Measurements from ENCODE around the gene KHK.
"Not testable (repeated sequence)": the region's sequence is repeated elsewhere in the genome, so short reads cannot be mapped to it uniquely, and the experiment has no call there.

The KHK gene

GRCh38 chr2:27110603-27111352, 24.2 kb downstream of the KHK start:
- not testable (repeated sequence) for H3K27me3 ChIP-seq (ENCODE audit: control insufficient read depth in 5 of 5, insufficient read depth in 4 of 5, low read length in 5 of 5); H3K27ac ChIP-seq (ENCODE audit: low read depth, low read length); H3K9ac ChIP-seq (ENCODE audit: low read length in 5 of 5); H3K9me3 ChIP-seq (ENCODE audit: control insufficient read depth in 5 of 5, low read length in 5 of 5); H3K4me3 ChIP-seq (ENCODE audit: low read depth in 1 of 5, low read length in 5 of 5); H3K36me3 ChIP-seq (ENCODE audit: control insufficient read depth in 5 of 5, insufficient read depth in 5 of 5, low read length in 5 of 5); H3K4me1 ChIP-seq (ENCODE audit: control insufficient read depth in 5 of 5, insufficient read depth in 5 of 5, low read length in 5 of 5)

- not testable (repeated sequence) for H3K36me3 ChIP-seq (ENCODE audit: control insufficient read depth in 5 of 5, insufficient read depth in 5 of 5, low read length in 5 of 5); H3K27me3 ChIP-seq (ENCODE audit: control insufficient read depth in 5 of 5, insufficient read depth in 4 of 5, low read length in 5 of 5); H3K27ac ChIP-seq (ENCODE audit: low read depth, low read length); H3K4me1 ChIP-seq (ENCODE audit: control insufficient read depth in 5 of 5, insufficient read depth in 5 of 5, low read length in 5 of 5); H3K4me3 ChIP-seq (ENCODE audit: low read depth in 1 of 5, low read length in 5 of 5); H3K9ac ChIP-seq (ENCODE audit: low read length in 5 of 5); H3K9me3 ChIP-seq (ENCODE audit: control insufficient read depth in 5 of 5, low read length in 5 of 5)
Measured at GRCh38 chr2:27111392-27112078, 25.0 kb downstream of the KHK start.

GRCh38 chr2:27115519-27115918, 28.9 kb downstream of the KHK start:
- Histone ChIP-seq H3K9me3 (ENCODE audit: control insufficient read depth in 5 of 5, low read length in 5 of 5) (no peaks in the 10 kb centered on the region), H3K9ac (ENCODE audit: low read length in 5 of 5) (no peak overlapping the region), H3K27me3 (ENCODE audit: control insufficient read depth in 5 of 5, insufficient read depth in 4 of 5, low read length in 5 of 5) (peaks cover 0 to 16% (median 9%) of the 10 kb centered on the region in 5 donors), H3K4me1 (ENCODE audit: control insufficient read depth in 5 of 5, insufficient read depth in 5 of 5, low read length in 5 of 5) (peaks cover 2 to 15% (median 13%) of the 10 kb centered on the region in 5 donors), H3K4me3 (ENCODE audit: low read depth in 1 of 5, low read length in 5 of 5) (no peak overlapping the region), H3K27ac (ENCODE audit: low read depth, low read length) (no peak overlapping the region), H3K36me3 (ENCODE audit: control insufficient read depth in 5 of 5, insufficient read depth in 5 of 5, low read length in 5 of 5) (no peaks in the 10 kb centered on the region)

- peaks cover 0 to 16% (median 9%) of the 10 kb centered on the region in 5 donors for H3K27me3 ChIP-seq (ENCODE audit: control insufficient read depth in 5 of 5, insufficient read depth in 4 of 5, low read length in 5 of 5)
- H3K9me3 ChIP-seq (ENCODE audit: control insufficient read depth in 5 of 5, low read length in 5 of 5), result no peaks in the 10 kb centered on the region
- peaks cover 2 to 19% (median 17%) of the 10 kb centered on the region in 5 donors for H3K4me1 ChIP-seq (ENCODE audit: control insufficient read depth in 5 of 5, insufficient read depth in 5 of 5, low read length in 5 of 5)
- H3K9ac ChIP-seq (ENCODE audit: low read length in 5 of 5), result peak overlapping the region in 2 of 5 donors; percentile 11 to 44
- H3K36me3 ChIP-seq (ENCODE audit: control insufficient read depth in 5 of 5, insufficient read depth in 5 of 5, low read length in 5 of 5), result no peaks in the 10 kb centered on the region
- no peak overlapping the region for H3K27ac ChIP-seq (ENCODE audit: low read depth, low read length)
- H3K4me3 ChIP-seq (ENCODE audit: low read depth in 1 of 5, low read length in 5 of 5), result peak overlapping the region in 4 of 5 donors; percentile 58 to 72 (median 62)
Measured at GRCh38 chr2:27117995-27118524, 31.5 kb downstream of the KHK start.

- H3K4me1 ChIP-seq (ENCODE audit: control insufficient read depth in 5 of 5, insufficient read depth in 5 of 5, low read length in 5 of 5), result peaks cover 4 to 25% (median 24%) of the 10 kb centered on the region in 5 donors
- no peaks in the 10 kb centered on the region for H3K9me3 ChIP-seq (ENCODE audit: control insufficient read depth in 5 of 5, low read length in 5 of 5)
- peak within 1 kb of the TSS in 2 of 5 donors; percentile 11 to 44 for H3K9ac ChIP-seq (ENCODE audit: low read length in 5 of 5)
- no peak within 1 kb of the TSS for H3K27ac ChIP-seq (ENCODE audit: low read depth, low read length)
- H3K4me3 ChIP-seq (ENCODE audit: low read depth in 1 of 5, low read length in 5 of 5), result peak within 1 kb of the TSS; percentile 58 to 72 (median 62)
- no peaks in the 10 kb centered on the region for H3K36me3 ChIP-seq (ENCODE audit: control insufficient read depth in 5 of 5, insufficient read depth in 5 of 5, low read length in 5 of 5)
- peaks cover 0 to 16% (median 9%) of the 10 kb centered on the region in 5 donors for H3K27me3 ChIP-seq (ENCODE audit: control insufficient read depth in 5 of 5, insufficient read depth in 4 of 5, low read length in 5 of 5)
Measured at GRCh38 chr2:27118525-27119329, 32.2 kb downstream of the KHK start, which contains the start of gene CGREF1. TSS of gene CGREF1 (minus strand) at chr2:27119128. CDS start at chr2:27104366, 14,762 bp downstream.

GRCh38 chr2:27119330-27119670, 32.7 kb downstream of the KHK start:
- Histone ChIP-seq H3K4me1 (ENCODE audit: control insufficient read depth in 5 of 5, insufficient read depth in 5 of 5, low read length in 5 of 5) (peaks cover 4 to 31% (median 29%) of the 10 kb centered on the region in 5 donors), H3K27me3 (ENCODE audit: control insufficient read depth in 5 of 5, insufficient read depth in 4 of 5, low read length in 5 of 5) (peaks cover 0 to 16% (median 9%) of the 10 kb centered on the region in 5 donors), H3K4me3 (ENCODE audit: low read depth in 1 of 5, low read length in 5 of 5) (peak overlapping the region; percentile 58 to 72 (median 62))
- H3K9me3 ChIP-seq (ENCODE audit: control insufficient read depth in 5 of 5, low read length in 5 of 5); H3K27ac ChIP-seq (ENCODE audit: low read depth, low read length); H3K36me3 ChIP-seq (ENCODE audit: control insufficient read depth in 5 of 5, insufficient read depth in 5 of 5, low read length in 5 of 5); H3K9ac ChIP-seq (ENCODE audit: low read length in 5 of 5): not testable (repeated sequence)

- Histone ChIP-seq H3K4me3 (ENCODE audit: low read depth in 1 of 5, low read length in 5 of 5) (no peak overlapping the region), H3K9me3 (ENCODE audit: control insufficient read depth in 5 of 5, low read length in 5 of 5) (no peaks in the 10 kb centered on the region), H3K27me3 (ENCODE audit: control insufficient read depth in 5 of 5, insufficient read depth in 4 of 5, low read length in 5 of 5) (peaks cover 0 to 16% (median 9%) of the 10 kb centered on the region in 5 donors), H3K27ac (ENCODE audit: low read depth, low read length) (no peak overlapping the region), H3K4me1 (ENCODE audit: control insufficient read depth in 5 of 5, insufficient read depth in 5 of 5, low read length in 5 of 5) (peaks cover 6 to 39% (median 36%) of the 10 kb centered on the region in 5 donors), H3K36me3 (ENCODE audit: control insufficient read depth in 5 of 5, insufficient read depth in 5 of 5, low read length in 5 of 5) (no peaks in the 10 kb centered on the region), H3K9ac (ENCODE audit: low read length in 5 of 5) (no peak overlapping the region)
Measured at GRCh38 chr2:27121906-27122305, 35.3 kb downstream of the KHK start.

GRCh38 chr2:27122791-27123190, 36.2 kb downstream of the KHK start:
- Histone ChIP-seq H3K4me1 (ENCODE audit: control insufficient read depth in 5 of 5, insufficient read depth in 5 of 5, low read length in 5 of 5) (peaks cover 6 to 38% (median 36%) of the 10 kb centered on the region in 5 donors), H3K9ac (ENCODE audit: low read length in 5 of 5) (peak overlapping the region in 1 of 5 donors; percentile 67), H3K27me3 (ENCODE audit: control insufficient read depth in 5 of 5, insufficient read depth in 4 of 5, low read length in 5 of 5) (peaks cover 0 to 13% (median 9%) of the 10 kb centered on the region in 5 donors), H3K36me3 (ENCODE audit: control insufficient read depth in 5 of 5, insufficient read depth in 5 of 5, low read length in 5 of 5) (no peaks in the 10 kb centered on the region), H3K27ac (ENCODE audit: low read depth, low read length) (no peak overlapping the region), H3K9me3 (ENCODE audit: control insufficient read depth in 5 of 5, low read length in 5 of 5) (no peaks in the 10 kb centered on the region), H3K4me3 (ENCODE audit: low read depth in 1 of 5, low read length in 5 of 5) (peak overlapping the region; percentile 75 to 93 (median 81))

GRCh38 chr2:27123302-27124150, 37.0 kb downstream of the KHK start, which contains the start of gene ABHD1:
TSS of gene ABHD1 (plus strand) at chr2:27123815. CDS start at chr2:27123949, 134 bp downstream.
- Histone ChIP-seq H3K4me3 (ENCODE audit: low read depth in 1 of 5, low read length in 5 of 5) (peak within 1 kb of the TSS; percentile 75 to 93 (median 81)), H3K9me3 (ENCODE audit: control insufficient read depth in 5 of 5, low read length in 5 of 5) (no peaks in the 10 kb centered on the region), H3K9ac (ENCODE audit: low read length in 5 of 5) (peak within 1 kb of the TSS; percentile 11 to 76 (median 66)), H3K4me1 (ENCODE audit: control insufficient read depth in 5 of 5, insufficient read depth in 5 of 5, low read length in 5 of 5) (peaks cover 6 to 31% (median 28%) of the 10 kb centered on the region in 5 donors), H3K27ac (ENCODE audit: low read depth, low read length) (no peak within 1 kb of the TSS), H3K27me3 (ENCODE audit: control insufficient read depth in 5 of 5, insufficient read depth in 4 of 5, low read length in 5 of 5) (peaks cover 0 to 6% (median 4%) of the 10 kb centered on the region in 5 donors), H3K36me3 (ENCODE audit: control insufficient read depth in 5 of 5, insufficient read depth in 5 of 5, low read length in 5 of 5) (no peaks in the 10 kb centered on the region)
